Progenitor cell of endocrine pancreas (in vitro differentiated cells): ENCODE results near the gene ST14. TPM values are rescaled to one million over a fixed set of nuclear protein-coding genes. Genes with fewer than 3 reads are reported as not detected.

Experiments used
- DNase-seq: peaks from one replicate; pipeline ENCODE4 v3.0.0; 2021; ENCODE audit warnings: low spot score; ENCODE audit not compliant: unreplicated experiment
- H3K27ac Mint-ChIP-seq: 2 replicates; pipeline ENCODE4 v1.8.0; 2021; ENCODE audit warnings: mild to moderate bottlenecking, moderate library complexity, mixed read lengths
- H3K27me3 Mint-ChIP-seq: 2 replicates; pipeline ENCODE4 v1.8.0; 2021; ENCODE audit warnings: mixed read lengths
- H3K36me3 Mint-ChIP-seq: 2 replicates; pipeline ENCODE4 v1.8.0; 2022; ENCODE audit warnings: mixed read lengths; ENCODE audit not compliant: insufficient read depth
- H3K4me1 Mint-ChIP-seq: 2 replicates; pipeline ENCODE4 v1.8.0; 2021; ENCODE audit warnings: low read depth, mixed read lengths
- H3K4me3 Mint-ChIP-seq: 2 replicates; pipeline ENCODE4 v1.8.0; 2021; ENCODE audit warnings: low read depth, mild to moderate bottlenecking, moderate library complexity, mixed read lengths
- H3K9me3 Mint-ChIP-seq: 2 replicates; pipeline ENCODE4 v1.8.0; 2021; ENCODE audit warnings: low read depth, mixed read lengths
- CTCF ChIP-seq: fragments of 200-600 bp; sonication (generic); IDR thresholded peaks from one replicate; pipeline ENCODE4 v1.5.0; 2021; ENCODE audit warnings: antibody characterized with exemption, mild to moderate bottlenecking; ENCODE audit not compliant: unreplicated experiment
- long read RNA-seq: library from polyadenylated mRNA; unstranded; transcript quantifications from one replicate; pipeline ENCODE4 v2.0.0, GENCODE V29; 2020
- total RNA-seq: library from RNA; stranded (reverse); gene quantifications from 2 replicates; pipeline ENCODE4 v1.2.1, GENCODE V29; 2021

The ST14 gene
- total RNA-seq, result 94.7 and 94.9 TPM in 2 replicates
- long read RNA-seq, partial matches to known transcripts, result 34 of 35 reads
- long read RNA-seq, other reads (novel, unspliced or antisense), result 0 of 35 reads

DNA sequence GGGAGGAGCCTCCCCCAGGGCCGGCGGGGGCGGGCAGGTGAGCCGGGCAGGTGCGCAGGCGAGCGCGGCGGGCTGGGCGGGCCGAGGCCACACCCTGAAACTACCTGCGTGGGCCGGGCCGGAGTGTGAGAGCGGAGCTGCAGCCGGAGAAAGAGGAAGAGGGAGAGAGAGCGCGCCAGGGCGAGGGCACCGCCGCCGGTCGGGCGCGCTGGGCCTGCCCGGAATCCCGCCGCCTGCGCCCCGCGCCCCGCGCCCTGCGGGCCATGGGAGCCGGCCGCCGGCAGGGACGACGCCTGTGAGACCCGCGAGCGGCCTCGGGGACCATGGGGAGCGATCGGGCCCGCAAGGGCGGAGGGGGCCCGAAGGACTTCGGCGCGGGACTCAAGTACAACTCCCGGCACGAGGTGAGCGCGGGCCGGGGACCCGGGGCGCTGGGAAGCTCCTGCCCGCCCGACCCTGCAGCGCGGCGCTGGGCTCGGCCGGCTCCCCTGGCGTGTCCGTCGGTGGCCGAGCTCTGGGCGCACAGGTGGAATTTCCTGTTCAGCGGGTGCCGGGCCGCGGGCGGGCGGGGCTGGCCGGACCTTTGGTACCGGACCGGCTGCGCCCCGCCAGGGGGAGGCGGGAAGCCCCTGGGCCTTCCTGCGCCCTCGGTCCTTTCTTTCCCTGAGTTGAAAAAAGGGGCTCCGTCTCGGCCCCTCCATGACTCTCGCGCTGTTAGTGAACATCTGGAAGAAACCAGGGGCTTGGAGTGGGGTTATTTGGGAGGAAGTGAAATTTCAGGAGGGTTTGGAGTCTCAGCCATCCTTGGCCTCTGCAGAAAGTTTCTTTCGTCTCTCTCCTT, at the start of gene ST14:
ST14 (plus strand) TSS at position 126 of the 841 bp plus-strand sequence; CDS start at position 324, 198 bp downstream.
- Mint-ChIP-seq H3K4me3 (peak within 1 kb of the TSS; percentile 86), H3K36me3 (no peaks in the 10 kb centered on the region), H3K4me1 (peaks cover 14% of the 10 kb centered on the region), H3K27ac (peak within 1 kb of the TSS; percentile 93), H3K27me3 (peaks cover 32% of the 10 kb centered on the region), H3K9me3 (no peaks in the 10 kb centered on the region)
- no peak for TF ChIP-seq CTCF
- peak; percentile 56 for DNase-seq

DNA sequence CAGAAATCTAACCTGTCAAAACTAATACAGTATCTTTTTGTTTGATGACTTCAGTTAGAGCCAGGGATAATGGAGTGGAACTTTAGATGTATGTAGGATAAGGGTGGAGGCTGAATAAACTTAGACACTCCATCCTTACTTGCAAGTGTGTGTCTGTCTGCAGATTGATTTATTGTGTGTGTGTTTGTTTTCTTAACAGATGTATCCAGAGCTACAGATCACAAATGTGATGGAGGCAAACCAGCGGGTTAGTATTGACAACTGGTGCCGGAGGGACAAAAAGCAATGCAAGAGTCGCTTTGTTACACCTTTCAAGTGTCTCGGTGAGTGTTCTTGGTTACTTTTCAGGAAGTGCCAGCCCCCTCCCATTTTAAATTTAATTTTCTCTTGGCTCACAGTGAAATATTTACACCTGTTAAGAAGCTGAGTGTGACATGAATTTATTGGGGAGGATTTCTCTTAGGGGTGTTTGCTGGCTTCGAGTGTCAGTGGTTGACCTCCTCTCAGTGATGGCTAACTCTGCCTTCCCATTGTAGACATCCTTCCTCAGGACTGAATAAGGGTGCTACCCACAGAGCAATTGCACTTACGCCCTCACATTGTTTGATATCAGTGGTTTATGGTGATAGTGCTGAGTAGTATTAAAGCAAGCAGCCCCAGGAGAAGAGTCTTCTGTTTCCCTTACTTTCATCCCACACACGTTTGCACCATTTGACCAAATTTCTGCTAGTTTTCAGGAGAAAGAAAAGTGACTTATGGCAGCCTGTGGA, 49.1 kb upstream of the ST14 start:
- Mint-ChIP-seq H3K9me3 (peaks cover 9% of the 10 kb centered on the region), H3K27me3 (no peaks in the 10 kb centered on the region), H3K4me3 (no peak overlapping the region), H3K27ac (peak overlapping the region; percentile 78), H3K36me3 (peaks cover 30% of the 10 kb centered on the region), H3K4me1 (peaks cover 29% of the 10 kb centered on the region)
- no peak for DNase-seq
- TF ChIP-seq CTCF, result no peak

DNA sequence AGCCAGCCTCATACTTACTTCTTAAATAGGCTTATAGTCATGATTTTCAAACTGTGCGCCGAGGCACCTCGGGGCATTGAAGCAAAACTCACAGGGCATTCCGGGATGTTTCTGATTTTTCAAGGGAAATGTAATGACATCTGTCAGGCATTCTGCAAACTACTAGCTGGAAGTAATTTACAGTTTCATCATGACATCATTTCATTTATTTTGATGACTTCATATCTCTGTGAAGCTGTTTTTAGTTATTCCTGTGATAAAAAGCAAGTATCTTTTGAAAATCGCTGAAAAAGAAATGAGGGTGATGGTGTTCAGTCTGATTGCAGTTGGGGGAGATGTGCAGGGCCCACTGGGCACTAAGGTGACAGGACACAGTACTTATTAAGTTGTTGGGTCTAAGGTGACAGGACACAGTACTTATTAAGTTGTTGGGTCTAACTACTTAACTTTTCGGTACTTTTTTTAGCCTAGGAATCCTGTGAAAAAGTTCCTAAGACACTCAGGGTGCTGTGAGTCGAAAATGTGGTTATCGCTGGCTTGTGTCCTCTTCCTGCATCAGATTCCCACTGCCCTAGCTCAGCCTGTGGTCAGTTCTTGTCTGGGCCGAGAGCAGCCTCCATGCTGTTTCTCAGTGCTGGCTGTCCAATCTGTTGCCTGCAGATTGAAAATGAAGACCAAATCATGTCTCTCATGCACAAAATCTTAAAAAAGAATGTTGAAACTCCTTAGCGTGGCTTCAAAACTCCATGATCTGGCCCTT, 47.3 kb upstream of the ST14 start:
- Mint-ChIP-seq H3K36me3 (peaks cover 20% of the 10 kb centered on the region), H3K4me3 (no peak overlapping the region), H3K27me3 (no peaks in the 10 kb centered on the region), H3K27ac (peak overlapping the region; percentile 6), H3K9me3 (peaks cover 5% of the 10 kb centered on the region), H3K4me1 (peaks cover 32% of the 10 kb centered on the region)
- TF ChIP-seq CTCF, result no peak
- no peak for DNase-seq

- Mint-ChIP-seq H3K27me3 (no peaks in the 10 kb centered on the region), H3K4me1 (peaks cover 44% of the 10 kb centered on the region), H3K27ac (peak overlapping the region; percentile 9), H3K4me3 (no peak overlapping the region), H3K9me3 (no peaks in the 10 kb centered on the region), H3K36me3 (peaks cover 12% of the 10 kb centered on the region)
- no peak for DNase-seq
- TF ChIP-seq CTCF, result no peak
Observed at GRCh38 chr11:130114281-130114680, 45.3 kb upstream of the ST14 start.

DNA sequence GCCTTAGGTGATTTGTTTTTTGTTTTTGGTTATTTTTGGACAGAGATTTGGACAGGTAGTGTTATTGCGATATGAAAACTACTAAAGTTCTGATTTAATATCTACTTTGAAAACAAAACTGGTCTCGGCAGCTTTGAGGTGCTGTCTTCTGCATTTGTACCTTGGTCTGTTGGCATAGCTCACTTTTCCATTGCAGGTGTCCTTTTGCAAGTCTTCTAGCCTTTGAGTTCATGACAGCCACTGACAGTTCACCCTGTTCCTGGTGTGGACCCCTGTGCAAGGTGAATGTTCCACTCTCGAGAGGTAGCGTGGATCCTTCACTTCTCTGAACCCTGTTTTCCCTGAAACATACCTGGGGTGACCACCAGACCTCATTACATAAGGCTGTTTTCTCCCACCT, 44.9 kb upstream of the ST14 start:
- Mint-ChIP-seq H3K36me3 (peaks cover 12% of the 10 kb centered on the region), H3K27ac (peak overlapping the region; percentile 9), H3K9me3 (no peaks in the 10 kb centered on the region), H3K27me3 (no peaks in the 10 kb centered on the region), H3K4me1 (peaks cover 48% of the 10 kb centered on the region), H3K4me3 (no peak overlapping the region)
- no peak for DNase-seq
- TF ChIP-seq CTCF, result no peak
